Stomach (tissue), 9 donors: ENCODE data around the gene GUCY2C. TPM values are rescaled to one million over a fixed set of nuclear protein-coding genes. Genes with fewer than 3 reads are reported as not detected.

Source experiments
- DNase-seq, 2 donors: peaks; one replicate each; pipeline versions ENCODE4 v3.0.0 to v3.0.0-alpha.2; 2013 to 2019
- H3K27ac ChIP-seq, 5 donors: fragments of 200-600 bp in 4 of 5; sonication (generic) in 4 of 5; one replicate each; pipeline ENCODE4 v1.5.1; 2013 to 2019; ENCODE audit warnings: mild to moderate bottlenecking in 1 of 5, moderate library complexity in 1 of 5
- H3K27me3 ChIP-seq, 3 donors: fragments of 200-600 bp; sonication (generic); one replicate each; pipeline ENCODE4 v1.5.1; 2017 to 2019; ENCODE audit warnings: mixed run types in 1 of 3
- H3K36me3 ChIP-seq, 4 donors: fragments of 200-600 bp; sonication (generic); 1 replicate in 3 of 4; 2 replicates in 1 of 4; pipeline ENCODE4 v1.5.1; 2016 to 2019
- H3K4me1 ChIP-seq, 4 donors: fragments of 200-600 bp; sonication (generic); one replicate each; pipeline ENCODE4 v1.5.1; 2016 to 2019
- H3K4me3 ChIP-seq, 4 donors: fragments of 200-600 bp; sonication (generic) in 3 of 4; one replicate each; pipeline ENCODE4 v1.5.1; 2016 to 2019; ENCODE audit warnings: mild to moderate bottlenecking in 1 of 4
- H3K9me3 ChIP-seq, 4 donors: fragments of 200-600 bp; sonication (generic); one replicate each; pipeline ENCODE4 v1.5.1; 2016 to 2019
- CTCF ChIP-seq, 7 experiments: fragments of 450-650 bp in 4 of 7; fragments of 200-600 bp in 3 of 7; sonication (generic) in 3 of 7; IDR thresholded peaks; one replicate each; pipeline ENCODE4 v1.5.1; 2016 to 2019; ENCODE audit warnings: antibody characterized with exemption in 7 of 7, control low read depth in 2 of 7, mild to moderate bottlenecking in 1 of 7
- EP300 ChIP-seq: sonication (generic); formaldehyde crosslinking; IDR thresholded peaks from one replicate; pipeline ENCODE4 v1.6.1; 2017; ENCODE audit warnings: antibody characterized with exemption
- POLR2A ChIP-seq, 4 donors: fragments of 450-650 bp; IDR thresholded peaks; one replicate each; pipeline ENCODE4 v1.6.1; 2016; ENCODE audit warnings: antibody characterized with exemption in 4 of 4, control low read depth in 2 of 4, mild to moderate bottlenecking in 1 of 4, moderate library complexity in 1 of 4
- POLR2AphosphoS5 ChIP-seq, 3 donors: sonication (generic); formaldehyde crosslinking; IDR thresholded peaks; one replicate each; pipeline ENCODE4 v1.6.1; 2016; ENCODE audit warnings: antibody characterized with exemption in 3 of 3
- WGBS, 5 donors: extraction: QIAGEN DNeasy Blood & Tissue Kit in 3 of 5; methylation state at CpG; one replicate each; pipeline versions ENCODE4 v1.1.5 to v1.1.7; 2013 to 2018; 5-methylcytosine and 5-hydroxymethylcytosine counted together
- intact Hi-C: fragments of 100-400 bp; cut with DNase I; formaldehyde crosslinking; loops from one replicate; pipeline ENCODE4 v1.15.1; 2023; ENCODE audit warnings: low total_unique reads
- polyA plus RNA-seq, 3 donors: library from polyadenylated mRNA; stranded (reverse); fragments of 200-250 nt; gene quantifications; one replicate each; pipeline ENCODE4 v1.2.3, GENCODE V29; 2013
- total RNA-seq, 5 donors: library from RNA; depleted of rRNA; stranded (reverse); fragments of >200 nt; gene quantifications; one replicate each; pipeline versions ENCODE4 v1.1.0 to v1.2.3, GENCODE V29; 2014 to 2016
- donor health status: healthy with polysubstance abuse.
- donor health status: Bipolar disorder and iron deficiency.
- donor health status: healthy.

The GUCY2C gene
- total and polyA plus RNA-seq, 8 donors: 0.05 to 31.0 (median 1.4) TPM; not detected in 4

GRCh38 chr12:14731821-14732220 lies 35.4 kb upstream of the GUCY2C start:
- no peaks in the 10 kb centered on the region for H3K4me1 ChIP-seq
- no peaks in the 10 kb centered on the region for H3K27me3 ChIP-seq
- no peaks in the 10 kb centered on the region for H3K36me3 ChIP-seq
- intact Hi-C loops: no loop called here
- TF ChIP-seq POLR2A (IDR thresholded peaks at IDR 0.05): no peak
- no peak for TF ChIP-seq POLR2AphosphoS5 (IDR thresholded peaks at IDR 0.05)
- TF ChIP-seq EP300: no peak
- no peak for TF ChIP-seq CTCF (IDR thresholded peaks at IDR 0.05)
- no peak for DNase-seq
- no peak overlapping the region for H3K4me3 ChIP-seq
- peaks cover 0 to 17% (median 4%) of the 10 kb centered on the region in 4 donors for H3K9me3 ChIP-seq
- no peak overlapping the region for H3K27ac ChIP-seq
- WGBS, 5 donors: 49 to 65% (median 64%) methylated on average over 6 of the region's 6 CpGs

- Histone ChIP-seq H3K4me1 (no peaks in the 10 kb centered on the region), H3K27me3 (no peaks in the 10 kb centered on the region), H3K9me3 (peaks cover 0 to 22% (median 6%) of the 10 kb centered on the region in 4 donors), H3K27ac (no peak overlapping the region), H3K36me3 (no peaks in the 10 kb centered on the region), H3K4me3 (no peak overlapping the region)
- intact Hi-C loops: no loop called here
- TF ChIP-seq POLR2AphosphoS5 (IDR thresholded peaks at IDR 0.05) (no peak), EP300 (no peak)
- 95 to 98% (median 96%) methylated on average over 1 of the region's 1 CpG for WGBS, 5 donors
- no peak for DNase-seq
Observed at GRCh38 chr12:14729586-14729985, 33.2 kb upstream of the GUCY2C start.

- TF ChIP-seq EP300 (no peak), POLR2AphosphoS5 (IDR thresholded peaks at IDR 0.05) (peak in 1 of 3 donors; percentile 21), CTCF (IDR thresholded peaks at IDR 0.05) (peak in 5 of 7 experiments; percentile 46 to 77 (median 71)), POLR2A (IDR thresholded peaks at IDR 0.05) (no peak)
- peak; percentile 65 to 76 for DNase-seq
- peaks cover 0 to 3% (median 0%) of the 10 kb centered on the region in 4 donors for H3K4me1 ChIP-seq
- 35 to 52% (median 41%) methylated on average over 4 of the region's 4 CpGs for WGBS, 5 donors
- H3K27me3 ChIP-seq: no peaks in the 10 kb centered on the region
- intact Hi-C loops: no loop called here
- H3K36me3 ChIP-seq: no peaks in the 10 kb centered on the region
- H3K4me3 ChIP-seq: no peak overlapping the region
- no peak overlapping the region for H3K27ac ChIP-seq
- H3K9me3 ChIP-seq: peaks cover 0 to 14% (median 2%) of the 10 kb centered on the region in 4 donors
Observed at GRCh38 chr12:14723763-14724162, 27.4 kb upstream of the GUCY2C start.

- TF ChIP-seq EP300 (no peak), CTCF (IDR thresholded peaks at IDR 0.05) (peak in 5 of 7 experiments; percentile 14 to 33 (median 25))
- peak; percentile 38 to 58 for DNase-seq
- Histone ChIP-seq H3K4me1 (no peaks in the 10 kb centered on the region), H3K27ac (no peak overlapping the region), H3K9me3 (no peaks in the 10 kb centered on the region), H3K36me3 (no peaks in the 10 kb centered on the region), H3K4me3 (no peak overlapping the region), H3K27me3 (no peaks in the 10 kb centered on the region)
- intact Hi-C loops: no loop called here
- 37 to 78% (median 53%) methylated on average over 1 of the region's 1 CpG for WGBS, 5 donors
Observed at GRCh38 chr12:14716848-14717444, 20.5 kb upstream of the GUCY2C start.

GRCh38 chr12:14714437-14714836 lies 18.0 kb upstream of the GUCY2C start:
- H3K36me3 ChIP-seq: no peaks in the 10 kb centered on the region
- no peaks in the 10 kb centered on the region for H3K9me3 ChIP-seq
- intact Hi-C loops: no loop called here
- no peak overlapping the region for H3K4me3 ChIP-seq
- no peak overlapping the region for H3K27ac ChIP-seq
- peaks cover 0 to 9% (median 4%) of the 10 kb centered on the region in 4 donors for H3K4me1 ChIP-seq
- DNase-seq: no peak
- no peak for TF ChIP-seq CTCF (IDR thresholded peaks at IDR 0.05)
- WGBS, 5 donors: 61 to 77% (median 70%) methylated on average over 6 of the region's 6 CpGs
- H3K27me3 ChIP-seq: no peaks in the 10 kb centered on the region
